B cell (primary cell): ENCODE data around the gene TLR2.
A peak's percentile ranks its signal among the peaks of the same experiment; 100 is the strongest.

Experiments used
- CTCF ChIP-seq: fragments of 200-600 bp; IDR thresholded peaks from one replicate; pipeline ENCODE4 v1.8.0; 2022; ENCODE audit warnings: antibody characterized with exemption, mild to moderate bottlenecking
- EZH2 ChIP-seq: IDR thresholded peaks from 2 replicates; pipeline ENCODE4 v1.6.1; 2012; ENCODE audit warnings: borderline replicate concordance, low read depth, mild to moderate bottlenecking, moderate library complexity, low read length; ENCODE audit not compliant: insufficient read depth, poor library complexity, severe bottlenecking

- peak; percentile 20 for TF ChIP-seq CTCF
- no peak for TF ChIP-seq EZH2
Measured at GRCh38 chr4:153645183-153645582, 38.9 kb upstream of the TLR2 start.
